NCI-H82 treated with DMSO at 0.1 percent for 48 hours (cell line): ENCODE results near the gene EPN2.

ENCODE experiments used
- DNase-seq: peaks from one replicate; lab custom pipeline; 2025; ENCODE audit not compliant: unreplicated experiment; lab: John Stamatoyannopoulos, UW

The EPN2 gene

GRCh38 chr17:19328441-19329061 is 91.4 kb downstream of the EPN2 start:
- no peak for DNase-seq

- no peak for DNase-seq
These were observed 92.0 kb downstream of the EPN2 start for GRCh38 chr17:19329136-19329535.

- DNase-seq, result no peak
These were observed 92.7 kb downstream of the EPN2 start for GRCh38 chr17:19329839-19330238.

- no peak for DNase-seq
These were observed 93.1 kb downstream of the EPN2 start for GRCh38 chr17:19330271-19330670.

- DNase-seq, result no peak
These were observed 94.0 kb downstream of the EPN2 start for GRCh38 chr17:19331134-19331533.

- DNase-seq, result no peak
These were observed 94.5 kb downstream of the EPN2 start for GRCh38 chr17:19331543-19332245.

GRCh38 chr17:19332371-19333131 is 95.4 kb downstream of the EPN2 start:
- no peak for DNase-seq

GRCh38 chr17:19333132-19333440 is 95.9 kb downstream of the EPN2 start:
- no peak for DNase-seq

GRCh38 chr17:19333736-19334290 is 96.6 kb downstream of the EPN2 start:
- DNase-seq, result no peak

GRCh38 chr17:19334331-19334730 is 97.2 kb downstream of the EPN2 start:
- no peak for DNase-seq

GRCh38 chr17:19335951-19336631 is 98.9 kb downstream of the EPN2 start:
- DNase-seq, result no peak

GRCh38 chr17:19336938-19337711 is 100.0 kb downstream of the EPN2 start:
- no peak for DNase-seq

GRCh38 chr17:19337712-19338023 is 100.5 kb downstream of the EPN2 start:
- no peak for DNase-seq

GRCh38 chr17:19338031-19338990 is 101.1 kb downstream of the EPN2 start:
- DNase-seq, result no peak

- DNase-seq, result no peak
These were observed 102.2 kb downstream of the EPN2 start for GRCh38 chr17:19339341-19339815.

- no peak for DNase-seq
These were observed 104.1 kb downstream of the EPN2 start for GRCh38 chr17:19341211-19341631.

GRCh38 chr17:19341641-19342610 is 104.8 kb downstream of the EPN2 start:
- no peak for DNase-seq

- no peak for DNase-seq
These were observed 105.6 kb downstream of the EPN2 start for GRCh38 chr17:19342611-19343255.
